ENCODE data around the gene FAM110A.

Gene FAM110A

DNA sequence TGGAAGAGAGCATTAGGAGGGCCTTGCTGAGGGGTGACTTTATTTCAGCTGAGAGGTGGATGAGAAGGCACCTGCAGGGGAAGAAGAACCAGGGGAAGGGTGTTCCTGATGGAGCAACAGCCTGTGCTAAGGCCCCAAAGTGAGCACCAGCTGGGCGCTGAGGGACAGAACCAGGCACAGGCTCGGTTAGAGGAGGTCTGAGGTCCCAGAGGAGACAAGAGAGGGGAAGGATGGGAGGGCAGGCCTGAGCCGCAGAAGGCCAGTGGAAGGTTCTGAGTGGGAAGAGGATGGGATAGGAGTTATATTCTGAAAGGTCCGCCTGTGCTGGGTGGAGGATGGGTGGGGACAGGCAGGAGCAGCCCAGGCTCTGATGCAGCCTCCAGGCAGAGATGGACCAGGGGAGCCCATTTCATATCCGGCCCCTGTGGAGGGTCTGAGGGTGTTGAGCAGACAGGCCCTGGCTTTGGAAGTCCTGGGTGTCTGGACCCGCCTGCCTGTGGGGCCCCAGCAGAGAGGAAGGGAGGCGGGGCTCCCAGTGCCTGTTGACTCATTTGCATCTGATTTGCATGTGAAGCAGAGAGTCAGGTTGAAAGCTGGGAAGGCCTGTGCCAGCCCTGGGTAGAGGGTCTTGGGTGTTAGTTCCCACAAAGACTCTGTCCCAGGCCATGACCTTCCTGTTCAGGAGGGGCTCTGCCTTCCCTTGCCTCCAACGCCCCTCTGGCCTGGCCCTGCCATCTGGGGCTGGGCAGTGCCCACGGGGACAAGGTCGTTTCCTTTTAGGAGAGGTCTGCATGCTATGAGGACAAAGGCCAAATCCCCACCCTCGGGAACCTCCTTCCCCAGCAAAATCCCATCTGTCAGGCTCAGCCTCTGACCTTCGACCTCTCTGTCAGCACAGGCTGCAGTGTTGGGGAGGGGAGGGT is 10.6 kb upstream of the FAM110A start:
- DNase-seq (ENCODE audit: low read depth) = no peak
- TF ChIP-seq CTCF (IDR thresholded peaks at IDR 0.05; ENCODE audit: low read depth, low read length) (no peak), MYC (IDR thresholded peaks at IDR 0.05; ENCODE audit: low read depth, low read length) (no peak), POLR2A (IDR thresholded peaks at IDR 0.05; ENCODE audit: extremely low read depth, insufficient read length) (no peak)
- TF ChIP-seq, protein P1, sequence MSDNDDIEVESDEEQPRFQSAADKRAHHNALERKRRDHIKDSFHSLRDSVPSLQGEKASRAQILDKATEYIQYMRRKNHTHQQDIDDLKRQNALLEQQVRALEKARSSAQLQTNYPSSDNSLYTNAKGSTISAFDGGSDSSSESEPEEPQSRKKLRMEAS (IDR thresholded peaks at IDR 0.05; ENCODE audit: low read depth, low read length) = no peak
- H3K4me3 ChIP-seq (ENCODE audit: low read depth, low read length) = no peak overlapping the region

GRCh38 chr20:823574-823902 is 10.0 kb upstream of the FAM110A start:
- H3K4me3 ChIP-seq (ENCODE audit: low read depth, low read length) = no peak overlapping the region
- TF ChIP-seq POLR2A (IDR thresholded peaks at IDR 0.05; ENCODE audit: extremely low read depth, insufficient read length) = no peak
- TF ChIP-seq MYC (IDR thresholded peaks at IDR 0.05; ENCODE audit: low read depth, low read length) = no peak
- TF ChIP-seq, protein P1 (IDR thresholded peaks at IDR 0.05; ENCODE audit: low read depth, low read length) = no peak
- no peak for TF ChIP-seq CTCF (IDR thresholded peaks at IDR 0.05; ENCODE audit: low read depth, low read length)
- no peak for DNase-seq (ENCODE audit: low read depth)

GRCh38 chr20:824490-824889 is 9.0 kb upstream of the FAM110A start:
- no peak for TF ChIP-seq POLR2A (IDR thresholded peaks at IDR 0.05; ENCODE audit: extremely low read depth, insufficient read length)
- TF ChIP-seq MYC (IDR thresholded peaks at IDR 0.05; ENCODE audit: low read depth, low read length) = no peak
- TF ChIP-seq CTCF (IDR thresholded peaks at IDR 0.05; ENCODE audit: low read depth, low read length) = no peak
- TF ChIP-seq, protein P1 (IDR thresholded peaks at IDR 0.05; ENCODE audit: low read depth, low read length) = no peak
- DNase-seq (ENCODE audit: low read depth) = no peak
- H3K4me3 ChIP-seq (ENCODE audit: low read depth, low read length) = no peak overlapping the region

GRCh38 chr20:824916-825315 is 8.6 kb upstream of the FAM110A start:
- H3K4me3 ChIP-seq (ENCODE audit: low read depth, low read length) = no peak overlapping the region
- TF ChIP-seq CTCF (IDR thresholded peaks at IDR 0.05; ENCODE audit: low read depth, low read length) (no peak), MYC (IDR thresholded peaks at IDR 0.05; ENCODE audit: low read depth, low read length) (no peak), POLR2A (IDR thresholded peaks at IDR 0.05; ENCODE audit: extremely low read depth, insufficient read length) (no peak)
- TF ChIP-seq, protein P1 (IDR thresholded peaks at IDR 0.05; ENCODE audit: low read depth, low read length) = no peak
- no peak for DNase-seq (ENCODE audit: low read depth)

DNA sequence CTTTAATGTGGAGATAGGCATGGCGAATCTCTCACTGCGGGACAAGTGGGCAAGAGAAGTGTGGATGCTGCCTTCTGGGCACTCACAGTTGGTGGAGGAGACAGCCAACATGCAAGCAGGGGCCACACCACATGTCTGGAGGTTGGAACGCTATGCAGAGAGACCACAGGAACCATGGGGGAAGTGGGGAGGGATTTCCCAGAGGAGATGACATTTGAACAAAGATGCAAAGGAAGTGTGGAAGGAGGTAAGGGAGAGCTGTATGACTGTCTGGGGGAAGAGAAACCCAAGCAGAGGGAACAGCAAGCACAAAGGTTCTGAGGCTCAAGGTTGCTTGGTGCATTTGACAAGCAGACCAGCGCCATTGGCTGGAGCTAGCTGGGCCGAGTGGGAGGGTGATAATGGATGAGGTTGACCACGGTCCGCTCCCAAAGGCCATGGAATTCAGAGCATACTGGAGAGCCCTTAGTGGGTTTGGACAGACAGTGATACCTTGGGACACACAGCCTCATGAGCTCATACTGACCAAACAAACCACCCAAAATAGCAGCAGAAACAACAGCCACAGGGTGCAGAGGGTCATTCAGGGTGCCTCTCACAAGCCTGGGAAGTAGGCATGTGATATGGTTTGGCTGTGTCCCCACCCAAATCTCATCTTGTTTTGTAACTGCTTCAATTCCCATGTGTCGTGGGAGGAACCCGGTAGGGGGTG is 7.6 kb upstream of the FAM110A start:
- no peak for DNase-seq (ENCODE audit: low read depth)
- no peak for TF ChIP-seq POLR2A (IDR thresholded peaks at IDR 0.05; ENCODE audit: extremely low read depth, insufficient read length)
- TF ChIP-seq CTCF (IDR thresholded peaks at IDR 0.05; ENCODE audit: low read depth, low read length) = no peak
- TF ChIP-seq, protein P1 (IDR thresholded peaks at IDR 0.05; ENCODE audit: low read depth, low read length) = no peak
- no peak for TF ChIP-seq MYC (IDR thresholded peaks at IDR 0.05; ENCODE audit: low read depth, low read length)

More for the DNA sequence above, 7.6 kb upstream of the FAM110A start:
- H3K4me3 ChIP-seq (ENCODE audit: low read depth, low read length) = no peak overlapping the region

All from NB4 (cell line).